ENCODE measurements around the gene BRSK1. TPM values are rescaled to one million over a fixed set of nuclear protein-coding genes. Genes with fewer than 3 reads are reported as not detected.

The BRSK1 gene
- total and polyA plus RNA-seq, 9 donors: 1.9 to 11.3 (median 4.8) TPM

- Histone ChIP-seq H3K27me3 (no peaks in the 10 kb centered on the region), H3K4me1 (ENCODE audit: insufficient read depth) (no peaks in the 10 kb centered on the region), H3K27ac (no peak overlapping the region), H3K36me3 (no peaks in the 10 kb centered on the region), H3K9me3 (no peaks in the 10 kb centered on the region), H3K4me3 (no peak overlapping the region)
- no peak for DNase-seq
- intact Hi-C loops (cut with DNase I): no loop called here
- 75 to 77% (median 76%) methylated on average over 9 of the region's 9 CpGs for WGBS, 3 donors
- TF ChIP-seq EP300 (IDR thresholded peaks at IDR 0.05) (no peak), POLR2A (IDR thresholded peaks at IDR 0.05) (no peak)
- TF ChIP-seq, protein P1, sequence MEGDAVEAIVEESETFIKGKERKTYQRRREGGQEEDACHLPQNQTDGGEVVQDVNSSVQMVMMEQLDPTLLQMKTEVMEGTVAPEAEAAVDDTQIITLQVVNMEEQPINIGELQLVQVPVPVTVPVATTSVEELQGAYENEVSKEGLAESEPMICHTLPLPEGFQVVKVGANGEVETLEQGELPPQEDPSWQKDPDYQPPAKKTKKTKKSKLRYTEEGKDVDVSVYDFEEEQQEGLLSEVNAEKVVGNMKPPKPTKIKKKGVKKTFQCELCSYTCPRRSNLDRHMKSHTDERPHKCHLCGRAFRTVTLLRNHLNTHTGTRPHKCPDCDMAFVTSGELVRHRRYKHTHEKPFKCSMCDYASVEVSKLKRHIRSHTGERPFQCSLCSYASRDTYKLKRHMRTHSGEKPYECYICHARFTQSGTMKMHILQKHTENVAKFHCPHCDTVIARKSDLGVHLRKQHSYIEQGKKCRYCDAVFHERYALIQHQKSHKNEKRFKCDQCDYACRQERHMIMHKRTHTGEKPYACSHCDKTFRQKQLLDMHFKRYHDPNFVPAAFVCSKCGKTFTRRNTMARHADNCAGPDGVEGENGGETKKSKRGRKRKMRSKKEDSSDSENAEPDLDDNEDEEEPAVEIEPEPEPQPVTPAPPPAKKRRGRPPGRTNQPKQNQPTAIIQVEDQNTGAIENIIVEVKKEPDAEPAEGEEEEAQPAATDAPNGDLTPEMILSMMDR (IDR thresholded peaks at IDR 0.05): no peak
Measured at GRCh38 chr19:55248704-55249103, 35.1 kb upstream of the BRSK1 start.

DNA sequence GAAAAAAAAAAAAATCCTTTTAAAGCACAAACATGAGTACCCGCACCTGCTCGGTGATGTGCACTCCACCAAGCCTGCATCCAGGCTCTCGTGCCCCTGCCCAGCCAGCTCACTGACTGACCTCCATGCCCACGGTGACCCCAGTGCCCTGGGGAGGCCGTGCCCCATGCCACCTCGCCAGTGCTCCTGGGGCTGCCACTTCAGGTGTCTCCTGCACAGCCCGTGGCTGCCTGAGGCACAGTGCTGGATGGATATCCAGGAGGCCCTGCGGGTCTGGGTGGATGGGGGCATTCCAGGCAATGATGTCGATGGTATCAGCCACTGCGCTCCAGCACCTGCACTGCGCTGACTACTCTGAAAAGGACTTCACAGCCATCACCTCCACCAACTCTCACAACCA is 34.0 kb upstream of the BRSK1 start:
- peaks cover 2% of the 10 kb centered on the region for H3K4me1 ChIP-seq (ENCODE audit: insufficient read depth)
- no peak overlapping the region for H3K27ac ChIP-seq
- no peak overlapping the region for H3K4me3 ChIP-seq
- H3K36me3 ChIP-seq: no peaks in the 10 kb centered on the region
- no peak for DNase-seq
- TF ChIP-seq, protein P1 (IDR thresholded peaks at IDR 0.05): no peak
- TF ChIP-seq POLR2A (IDR thresholded peaks at IDR 0.05) (no peak), EP300 (IDR thresholded peaks at IDR 0.05) (no peak)
- no peaks in the 10 kb centered on the region for H3K27me3 ChIP-seq
- no peaks in the 10 kb centered on the region for H3K9me3 ChIP-seq
- 87 to 95% (median 92%) methylated on average over 11 of the region's 11 CpGs for WGBS, 3 donors
- intact Hi-C loops (cut with DNase I): no loop called here

- peak in 1 of 5 donors; percentile 21 for DNase-seq
- Histone ChIP-seq H3K36me3 (no peaks in the 10 kb centered on the region), H3K27me3 (no peaks in the 10 kb centered on the region), H3K27ac (no peak overlapping the region), H3K9me3 (no peaks in the 10 kb centered on the region), H3K4me1 (ENCODE audit: insufficient read depth) (peaks cover 2% of the 10 kb centered on the region), H3K4me3 (no peak overlapping the region)
- no peak for TF ChIP-seq EP300 (IDR thresholded peaks at IDR 0.05)
- TF ChIP-seq, protein P1 (IDR thresholded peaks at IDR 0.05): no peak
- no peak for TF ChIP-seq POLR2A (IDR thresholded peaks at IDR 0.05)
- intact Hi-C loops (cut with DNase I): no loop called here
- WGBS, 3 donors: 83 to 86% (median 85%) methylated on average over 18 of the region's 18 CpGs
Measured at GRCh38 chr19:55250262-55251036, 33.3 kb upstream of the BRSK1 start.

DNA sequence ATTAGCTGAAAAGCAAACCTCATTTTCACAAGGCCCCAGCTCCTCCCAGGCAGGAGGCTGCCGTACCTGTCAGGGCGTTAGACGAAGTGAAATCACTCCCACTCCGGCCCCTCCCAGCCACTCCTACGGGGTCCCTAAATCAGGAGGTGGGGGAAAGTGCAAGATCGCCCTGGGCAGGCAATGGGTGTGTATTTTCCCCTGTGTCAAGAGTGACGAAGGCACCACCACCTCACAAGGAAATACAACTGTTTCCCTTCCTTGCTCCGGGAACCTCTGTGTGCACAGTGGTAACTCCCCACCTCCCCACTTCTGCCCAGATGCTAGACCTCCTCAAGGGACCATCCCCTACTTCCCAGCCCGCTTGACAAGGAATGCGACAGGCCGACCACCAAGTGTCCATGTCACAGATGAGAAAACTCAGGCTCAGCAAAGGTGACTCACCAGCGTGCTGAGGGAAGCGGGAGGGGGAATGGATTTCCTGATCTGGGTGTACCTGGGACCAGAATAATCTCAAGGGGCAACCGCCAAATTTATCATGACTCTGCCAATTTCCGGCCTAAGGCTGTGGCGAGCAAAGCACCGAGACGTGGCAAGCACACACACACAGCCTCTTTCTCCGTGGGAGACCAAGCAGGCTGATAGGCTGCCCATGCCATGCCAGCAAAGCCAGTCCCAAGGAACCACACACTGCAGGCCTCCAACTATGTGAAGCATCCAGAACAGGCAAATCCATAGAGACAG is 32.3 kb upstream of the BRSK1 start:
- Histone ChIP-seq H3K9me3 (no peaks in the 10 kb centered on the region), H3K36me3 (no peaks in the 10 kb centered on the region), H3K27ac (no peak overlapping the region), H3K27me3 (no peaks in the 10 kb centered on the region), H3K4me1 (ENCODE audit: insufficient read depth) (peaks cover 8% of the 10 kb centered on the region), H3K4me3 (no peak overlapping the region)
- DNase-seq: peak in 1 of 5 donors; percentile 29
- intact Hi-C loops (cut with DNase I): no loop called here
- TF ChIP-seq, protein P1 (IDR thresholded peaks at IDR 0.05): no peak
- TF ChIP-seq EP300 (IDR thresholded peaks at IDR 0.05) (no peak), POLR2A (IDR thresholded peaks at IDR 0.05) (no peak)
- 66 to 70% (median 70%) methylated on average over 19 of the region's 19 CpGs for WGBS, 3 donors
